Glomerular visceral epithelial cell (primary cell): Measurements from ENCODE around the gene MARK4.

ENCODE experiments used
- DNase-seq: peaks from one replicate; pipeline ENCODE4 v3.0.0-alpha.2; 2016; ENCODE audit errors: extremely low spot score

The MARK4 gene

GRCh38 chr19:45271735-45272108 is 20.7 kb downstream of the MARK4 start:
- no peak for DNase-seq

GRCh38 chr19:45273521-45273855 is 22.4 kb downstream of the MARK4 start:
- DNase-seq: no peak

GRCh38 chr19:45275370-45275971 is 24.4 kb downstream of the MARK4 start:
- no peak for DNase-seq

GRCh38 chr19:45276284-45276687 is 25.2 kb downstream of the MARK4 start:
- no peak for DNase-seq

- DNase-seq: no peak
These were observed 27.0 kb downstream of the MARK4 start for GRCh38 chr19:45278087-45278486.

- no peak for DNase-seq
These were observed 28.6 kb downstream of the MARK4 start for GRCh38 chr19:45279587-45280192.

- DNase-seq: no peak
These were observed 29.4 kb downstream of the MARK4 start for GRCh38 chr19:45280471-45280961.

GRCh38 chr19:45283443-45284033 is 32.5 kb downstream of the MARK4 start:
- DNase-seq: no peak

GRCh38 chr19:45290381-45290931 is 39.4 kb downstream of the MARK4 start:
- DNase-seq: no peak

- no peak for DNase-seq
These were observed 40.8 kb downstream of the MARK4 start for GRCh38 chr19:45291834-45292233.

- DNase-seq: no peak
These were observed 42.6 kb downstream of the MARK4 start for GRCh38 chr19:45293682-45294081.

GRCh38 chr19:45294291-45295029 is 43.4 kb downstream of the MARK4 start:
- no peak for DNase-seq

- no peak for DNase-seq
These were observed 44.8 kb downstream of the MARK4 start for GRCh38 chr19:45295873-45296272.

- no peak for DNase-seq
These were observed 45.3 kb downstream of the MARK4 start for GRCh38 chr19:45296355-45296754.

GRCh38 chr19:45297674-45298073 is 46.6 kb downstream of the MARK4 start:
- DNase-seq: no peak

GRCh38 chr19:45298264-45298663 is 47.2 kb downstream of the MARK4 start:
- DNase-seq: no peak

GRCh38 chr19:45299719-45300118 is 48.6 kb downstream of the MARK4 start:
- DNase-seq: no peak

GRCh38 chr19:45302416-45302815 is 51.3 kb downstream of the MARK4 start:
- DNase-seq: no peak

- DNase-seq: no peak
These were observed 52.4 kb downstream of the MARK4 start for GRCh38 chr19:45303269-45304060.

GRCh38 chr19:45304141-45304926 is 53.3 kb downstream of the MARK4 start:
- DNase-seq: no peak

GRCh38 chr19:45305007-45305406 is 53.9 kb downstream of the MARK4 start:
- DNase-seq: no peak
